Lower leg skin (tissue), 4 donors: Measurements from ENCODE around the gene ETV5. TPM values are rescaled to one million over a fixed set of nuclear protein-coding genes. Genes with fewer than 3 reads are reported as not detected.

Experiments used
- DNase-seq, 2 donors: peaks; one replicate each; pipeline ENCODE4 v3.0.0-alpha.2; 2019; ENCODE audit warnings: low spot score in 2 of 2
- H3K4me3 ChIP-seq: fragments of 200-600 bp; sonication (generic); 2 replicates; pipeline ENCODE4 v1.5.1; 2017; ENCODE audit warnings: mild to moderate bottlenecking, low read depth; ENCODE audit not compliant: poor library complexity, severe bottlenecking
- CTCF ChIP-seq, 3 donors: fragments of 450-650 bp; IDR thresholded peaks; one replicate each; pipeline ENCODE4 v1.5.1; 2016; ENCODE audit warnings: antibody characterized with exemption in 3 of 3, mild to moderate bottlenecking in 3 of 3, moderate library complexity in 2 of 3
- POLR2A ChIP-seq, 2 donors: fragments of 450-650 bp; IDR thresholded peaks; one replicate each; pipeline ENCODE4 v1.6.1; 2016 to 2017; ENCODE audit warnings: antibody characterized with exemption in 2 of 2, mild to moderate bottlenecking in 1 of 2, moderate library complexity in 1 of 2
- WGBS, 2 donors: methylation state at CpG; one replicate each; pipeline ENCODE4 v1.1.5; 2018; 5-methylcytosine and 5-hydroxymethylcytosine counted together
- intact Hi-C: fragments of 100-400 bp; cut with DNase I; formaldehyde crosslinking; loops from one replicate; pipeline ENCODE4 v1.15.0; 2023; ENCODE audit warnings: low total_unique reads
- total RNA-seq, 4 donors: library from RNA; depleted of rRNA; stranded (reverse); fragments of >200 nt; gene quantifications; one replicate each; pipeline ENCODE4 v1.1.0, GENCODE V29; 2016

Gene ETV5
- total RNA-seq, 4 donors from 2014 or later = 8.1 to 15.3 (median 9.7) TPM

GRCh38 chr3:186058225-186058624, 50.7 kb downstream of the ETV5 start:
- TF ChIP-seq CTCF (IDR thresholded peaks at IDR 0.05) (no peak), POLR2A (IDR thresholded peaks at IDR 0.05) (no peak)
- 91 to 95% methylated on average over 6 of the region's 6 CpGs for WGBS, 2 donors
- no peak overlapping the region for H3K4me3 ChIP-seq
- no peak for DNase-seq
- intact Hi-C loops = no loop called here

- DNase-seq = no peak
- no peak overlapping the region for H3K4me3 ChIP-seq
- TF ChIP-seq CTCF (IDR thresholded peaks at IDR 0.05) (no peak), POLR2A (IDR thresholded peaks at IDR 0.05) (no peak)
- 84 to 85% methylated on average over 4 of the region's 4 CpGs for WGBS, 2 donors
- intact Hi-C loops = no loop called here
Measured at GRCh38 chr3:186057594-186057993, 51.3 kb downstream of the ETV5 start.

GRCh38 chr3:186054792-186055352, 54.0 kb downstream of the ETV5 start:
- no peak for DNase-seq
- H3K4me3 ChIP-seq = no peak overlapping the region
- intact Hi-C loops = no loop called here
- TF ChIP-seq POLR2A (IDR thresholded peaks at IDR 0.05) (no peak), CTCF (IDR thresholded peaks at IDR 0.05) (no peak)
- 81 to 88% methylated on average over 8 of the region's 8 CpGs for WGBS, 2 donors

- 74 to 80% methylated on average over 12 of the region's 12 CpGs for WGBS, 2 donors
- intact Hi-C loops = no loop called here
- no peak overlapping the region for H3K4me3 ChIP-seq
- DNase-seq = no peak
- no peak for TF ChIP-seq POLR2A (IDR thresholded peaks at IDR 0.05)
- TF ChIP-seq CTCF (IDR thresholded peaks at IDR 0.05) = no peak
Measured at GRCh38 chr3:186053954-186054791, 54.7 kb downstream of the ETV5 start.

- TF ChIP-seq CTCF (IDR thresholded peaks at IDR 0.05) (no peak), POLR2A (IDR thresholded peaks at IDR 0.05) (no peak)
- no peak for DNase-seq
- H3K4me3 ChIP-seq = no peak overlapping the region
- intact Hi-C loops = no loop called here
- 94 to 95% methylated on average over 7 of the region's 7 CpGs for WGBS, 2 donors
Measured at GRCh38 chr3:186052096-186052840, 56.6 kb downstream of the ETV5 start.
